Measurements from ENCODE around the gene RAB39B. TPM values are rescaled to one million over a fixed set of nuclear protein-coding genes. Genes with fewer than 3 reads are reported as not detected.
A peak's percentile ranks its signal among the peaks of the same experiment; 100 is the strongest.
"Not testable (repeated sequence)": the region's sequence is repeated elsewhere in the genome, so short reads cannot be mapped to it uniquely, and the experiment has no call there.

The RAB39B gene
- total RNA-seq, 2 experiments from 2014 or later, result 5.6 to 5.7 TPM

- H3K9me3 ChIP-seq (ENCODE audit: control insufficient read depth in 1 of 2, insufficient read depth in 1 of 2, low read length in 2 of 2), result no peaks in the 10 kb centered on the region
- Mint-ChIP-seq H3K36me3 (ENCODE audit: low read depth) (no peaks in the 10 kb centered on the region), H3K4me3 (no peak overlapping the region), H3K27me3 (no peaks in the 10 kb centered on the region), H3K4me1 (ENCODE audit: low read depth) (peaks cover 9% of the 10 kb centered on the region), H3K9me3 (no peaks in the 10 kb centered on the region), H3K27ac (no peak overlapping the region)
- ChIA-PET POLR2A (no interaction called here), CTCF (interaction anchor here (0.8 kb wide), 1 partner anchor 25 kb away, joined by 4 read pairs; no protein-coding TSS in a partner anchor)
- no peak for TF ChIP-seq CTCF (IDR thresholded peaks at IDR 0.05)
- H3K27me3 ChIP-seq (ENCODE audit: control insufficient read depth in 1 of 2, insufficient read depth in 2 of 2, low read length in 2 of 2), result no peaks in the 10 kb centered on the region
- DNase-seq (peak in 1 of 14 experiments; percentile 10), ATAC-seq (ENCODE audit: poor library complexity) (no peak)
- H3K27ac ChIP-seq (ENCODE audit: low read depth in 1 of 2, low read length in 2 of 2), result no peak overlapping the region
- no peaks in the 10 kb centered on the region for H3K36me3 ChIP-seq (ENCODE audit: insufficient read depth, low read length)
- no peak overlapping the region for H3K4me3 ChIP-seq (ENCODE audit: low read length)
- intact Hi-C loops (cut with DNase I, micrococcal nuclease), result no loop called here
- no peaks in the 10 kb centered on the region for H3K4me1 ChIP-seq (ENCODE audit: insufficient read depth, low read length)
These were observed 15.6 kb upstream of the RAB39B start for GRCh38 chrX:155279873-155280272.

GRCh38 chrX:155270969-155271368, 6.7 kb upstream of the RAB39B start:
- Mint-ChIP-seq H3K4me1 (ENCODE audit: low read depth) (no peaks in the 10 kb centered on the region), H3K4me3 (no peak overlapping the region), H3K36me3 (ENCODE audit: low read depth) (no peaks in the 10 kb centered on the region), H3K27ac (no peak overlapping the region), H3K27me3 (no peaks in the 10 kb centered on the region), H3K9me3 (no peaks in the 10 kb centered on the region)
- ChIA-PET CTCF (no interaction called here), POLR2A (no interaction called here)
- Histone ChIP-seq H3K36me3 (ENCODE audit: insufficient read depth, low read length) (no peaks in the 10 kb centered on the region), H3K27me3 (ENCODE audit: control insufficient read depth in 1 of 2, insufficient read depth in 2 of 2, low read length in 2 of 2) (no peaks in the 10 kb centered on the region), H3K4me1 (ENCODE audit: insufficient read depth, low read length) (no peaks in the 10 kb centered on the region), H3K9me3 (ENCODE audit: control insufficient read depth in 1 of 2, insufficient read depth in 1 of 2, low read length in 2 of 2) (no peaks in the 10 kb centered on the region), H3K4me3 (ENCODE audit: low read length) (no peak overlapping the region), H3K27ac (ENCODE audit: low read depth in 1 of 2, low read length in 2 of 2) (no peak overlapping the region)
- intact Hi-C loops (cut with DNase I, micrococcal nuclease), result no loop called here
- ATAC-seq (ENCODE audit: poor library complexity) (no peak), DNase-seq (no peak)
- no peak for TF ChIP-seq CTCF (IDR thresholded peaks at IDR 0.05)

GRCh38 chrX:155267995-155268394, 3.7 kb upstream of the RAB39B start:
- POLR2A ChIA-PET; ATAC-seq (ENCODE audit: poor library complexity); H3K4me1 ChIP-seq (ENCODE audit: insufficient read depth, low read length): not testable (repeated sequence)

GRCh38 chrX:155266439-155266838, 2.1 kb upstream of the RAB39B start:
- Histone ChIP-seq H3K4me3 (ENCODE audit: low read length) (no peak overlapping the region), H3K4me1 (ENCODE audit: insufficient read depth, low read length) (peaks cover 5% of the 10 kb centered on the region), H3K27me3 (ENCODE audit: control insufficient read depth in 1 of 2, insufficient read depth in 2 of 2, low read length in 2 of 2) (no peaks in the 10 kb centered on the region), H3K27ac (ENCODE audit: low read depth in 1 of 2, low read length in 2 of 2) (no peak overlapping the region), H3K36me3 (ENCODE audit: insufficient read depth, low read length) (no peaks in the 10 kb centered on the region), H3K9me3 (ENCODE audit: control insufficient read depth in 1 of 2, insufficient read depth in 1 of 2, low read length in 2 of 2) (no peaks in the 10 kb centered on the region)
- H3K4me3 Mint-ChIP-seq, result no peak overlapping the region
- intact Hi-C loops (cut with DNase I, micrococcal nuclease), result no loop called here
- peaks cover 25% of the 10 kb centered on the region for H3K4me1 Mint-ChIP-seq (ENCODE audit: low read depth)
- no peaks in the 10 kb centered on the region for H3K9me3 Mint-ChIP-seq
- no peaks in the 10 kb centered on the region for H3K36me3 Mint-ChIP-seq (ENCODE audit: low read depth)
- ChIA-PET POLR2A (no interaction called here), CTCF (no interaction called here)
- DNase-seq (no peak), ATAC-seq (ENCODE audit: poor library complexity) (no peak)
- TF ChIP-seq CTCF (IDR thresholded peaks at IDR 0.05), result no peak
- H3K27me3 Mint-ChIP-seq, result no peaks in the 10 kb centered on the region
- peak overlapping the region; percentile 30 for H3K27ac Mint-ChIP-seq

More at GRCh38 chrX:155267995-155268394, 3.7 kb upstream of the RAB39B start:
- CTCF ChIA-PET; H3K4me3 ChIP-seq (ENCODE audit: low read length); H3K27me3 Mint-ChIP-seq; H3K36me3 Mint-ChIP-seq (ENCODE audit: low read depth); H3K4me3 Mint-ChIP-seq; H3K36me3 ChIP-seq (ENCODE audit: insufficient read depth, low read length); intact Hi-C loops (cut with DNase I, micrococcal nuclease); DNase-seq; H3K9me3 ChIP-seq (ENCODE audit: control insufficient read depth in 1 of 2, insufficient read depth in 1 of 2, low read length in 2 of 2); H3K27ac ChIP-seq (ENCODE audit: low read depth in 1 of 2, low read length in 2 of 2); H3K9me3 Mint-ChIP-seq; H3K27me3 ChIP-seq (ENCODE audit: control insufficient read depth in 1 of 2, insufficient read depth in 2 of 2, low read length in 2 of 2): not testable (repeated sequence)
- Mint-ChIP-seq H3K27ac (peak overlapping the region; percentile 58), H3K4me1 (ENCODE audit: low read depth) (peaks cover 15% of the 10 kb centered on the region)
